SKM-1 treated with dmso at 0.1 percent for 144 hours (cell line): Measurements from ENCODE around the gene RAB40AL.
"Not testable (repeated sequence)": the region's sequence is repeated elsewhere in the genome, so short reads cannot be mapped to it uniquely, and the experiment has no call there.

Source experiments
- DNase-seq: peaks from one replicate; lab custom pipeline; 2025; ENCODE audit not compliant: unreplicated experiment; lab: John Stamatoyannopoulos, UW

RAB40AL gene, protein sequence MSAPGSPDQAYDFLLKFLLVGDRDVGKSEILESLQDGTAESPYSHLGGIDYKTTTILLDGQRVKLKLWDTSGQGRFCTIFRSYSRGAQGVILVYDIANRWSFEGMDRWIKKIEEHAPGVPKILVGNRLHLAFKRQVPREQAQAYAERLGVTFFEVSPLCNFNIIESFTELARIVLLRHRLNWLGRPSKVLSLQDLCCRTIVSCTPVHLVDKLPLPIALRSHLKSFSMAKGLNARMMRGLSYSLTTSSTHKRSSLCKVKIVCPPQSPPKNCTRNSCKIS

DNA sequence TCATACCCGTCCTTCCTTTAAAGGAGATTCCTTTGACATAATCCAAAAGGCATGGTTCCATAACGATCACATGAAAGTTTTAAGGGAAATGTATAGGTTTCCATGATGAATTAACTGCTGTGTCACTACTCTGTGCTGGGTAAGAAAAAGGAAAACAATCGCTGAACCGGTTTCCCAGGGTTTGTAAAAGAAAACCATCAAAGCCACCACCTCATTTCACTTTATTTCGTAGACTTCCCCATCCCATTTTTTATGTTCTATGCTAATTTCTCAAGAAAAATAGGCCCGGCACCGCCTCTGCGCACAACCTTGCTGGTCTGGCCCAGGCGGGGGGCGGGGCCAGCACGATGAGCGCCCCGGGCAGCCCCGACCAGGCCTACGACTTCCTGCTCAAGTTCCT is at the start of gene RAB40AL:
Gene RAB40AL, plus strand, starts transcription at position 301 of the 400 bp plus-strand sequence. Its CDS starts 47 bp downstream, at position 348.
- DNase-seq: not testable (repeated sequence)

DNA sequence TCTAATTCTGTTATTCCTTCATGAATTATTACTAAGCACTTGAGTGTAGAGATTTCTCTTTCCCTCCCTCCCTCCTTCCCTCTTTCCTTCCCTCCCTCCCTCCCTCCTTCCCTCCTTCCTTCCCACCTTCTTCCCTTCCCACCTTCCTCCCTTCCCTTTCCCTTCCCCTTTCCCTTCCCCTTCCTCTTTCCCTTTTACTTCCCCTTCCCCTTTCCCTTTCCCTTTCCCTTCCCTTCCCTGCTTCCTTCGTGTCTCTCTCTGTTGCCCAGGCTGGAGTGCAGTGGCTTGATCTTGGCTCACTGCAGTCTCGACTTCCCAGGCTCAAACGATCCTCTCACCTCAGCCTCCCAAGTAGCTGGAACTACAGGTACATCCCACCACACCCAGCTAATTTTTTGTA is 49.4 kb upstream of the RAB40AL start:
- DNase-seq: no peak

DNA sequence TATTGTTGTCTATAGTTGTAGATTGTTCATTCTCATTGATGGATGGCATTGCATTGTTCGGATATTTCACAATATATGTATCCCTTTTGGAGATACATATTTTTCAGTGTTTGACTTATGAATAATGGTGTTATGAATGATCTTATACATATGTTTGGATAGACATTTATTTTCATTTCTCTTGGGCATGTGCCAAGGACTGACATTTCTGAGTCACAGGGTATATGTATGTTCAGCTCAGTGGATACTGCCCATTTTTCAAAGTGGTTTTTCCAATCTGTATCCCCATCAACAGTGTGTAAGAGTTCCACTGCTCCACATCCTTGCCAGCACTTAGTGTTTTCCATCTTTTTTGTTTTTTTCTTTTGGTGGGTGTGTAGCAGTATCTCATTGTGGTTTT is 45.0 kb upstream of the RAB40AL start:
- DNase-seq: no peak

DNA sequence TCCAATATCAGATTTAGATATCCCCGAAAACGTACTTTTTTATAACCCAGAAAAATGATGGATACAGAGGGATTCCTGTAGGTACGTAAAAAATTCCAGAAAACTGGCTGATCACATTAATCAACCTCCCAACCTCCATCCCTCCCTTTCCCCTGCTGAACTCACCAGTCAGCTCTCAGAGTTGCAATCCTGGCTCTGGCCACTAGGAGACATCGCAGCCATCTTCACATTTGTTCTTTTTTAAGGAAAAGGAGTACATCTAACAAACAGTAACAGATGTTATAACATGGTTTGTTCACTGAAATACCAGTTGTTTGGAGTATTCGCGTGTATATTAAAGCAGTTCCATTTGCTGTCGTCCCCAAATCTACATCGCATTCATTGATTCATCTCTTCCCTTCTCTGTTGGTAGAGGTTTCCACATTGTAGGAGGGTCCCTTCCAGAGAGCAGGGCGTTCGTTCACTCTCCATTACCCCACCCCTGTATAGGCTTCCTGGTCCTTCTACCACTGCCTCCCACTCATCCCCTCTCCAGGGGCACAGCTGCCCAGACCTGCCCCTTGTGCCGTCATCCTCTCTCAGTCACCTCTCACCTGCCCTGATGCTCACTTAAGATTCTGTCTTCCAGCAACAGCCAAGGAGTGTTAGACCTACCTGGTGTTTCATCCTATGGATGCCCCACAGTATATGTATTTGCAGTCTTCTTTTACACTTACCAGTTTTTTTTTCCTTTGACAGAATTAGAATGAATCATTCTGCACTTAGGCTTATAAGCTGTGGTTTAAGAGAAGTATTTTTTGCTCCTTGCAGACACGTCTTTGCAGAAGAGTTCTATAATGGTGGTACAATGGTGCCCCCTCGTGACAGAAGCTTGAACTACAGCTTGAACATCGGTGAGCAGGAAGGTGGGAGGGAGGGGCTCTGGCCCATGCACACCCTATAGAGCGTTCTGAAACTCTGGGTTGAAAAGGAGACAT is 36.8 kb upstream of the RAB40AL start:
- peak; percentile 26 for DNase-seq

DNA sequence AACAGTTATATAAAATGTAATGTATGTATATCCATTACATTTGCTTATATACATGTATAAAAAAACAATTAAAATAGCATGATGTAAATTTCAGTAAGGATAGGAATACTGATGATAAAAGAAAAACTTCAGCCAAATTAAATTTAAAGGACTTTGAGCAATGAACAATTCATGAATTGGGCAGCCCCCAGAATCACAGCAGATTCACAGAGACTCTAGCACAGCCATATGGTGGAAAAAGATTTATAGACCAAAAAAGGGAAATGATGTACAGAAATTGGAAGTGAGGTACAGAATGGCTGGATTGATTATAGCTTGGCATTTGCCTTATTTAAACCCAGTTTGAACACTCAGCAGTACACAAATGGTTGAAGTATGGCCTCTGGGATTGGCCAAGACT is 34.7 kb upstream of the RAB40AL start:
- DNase-seq: no peak

DNA sequence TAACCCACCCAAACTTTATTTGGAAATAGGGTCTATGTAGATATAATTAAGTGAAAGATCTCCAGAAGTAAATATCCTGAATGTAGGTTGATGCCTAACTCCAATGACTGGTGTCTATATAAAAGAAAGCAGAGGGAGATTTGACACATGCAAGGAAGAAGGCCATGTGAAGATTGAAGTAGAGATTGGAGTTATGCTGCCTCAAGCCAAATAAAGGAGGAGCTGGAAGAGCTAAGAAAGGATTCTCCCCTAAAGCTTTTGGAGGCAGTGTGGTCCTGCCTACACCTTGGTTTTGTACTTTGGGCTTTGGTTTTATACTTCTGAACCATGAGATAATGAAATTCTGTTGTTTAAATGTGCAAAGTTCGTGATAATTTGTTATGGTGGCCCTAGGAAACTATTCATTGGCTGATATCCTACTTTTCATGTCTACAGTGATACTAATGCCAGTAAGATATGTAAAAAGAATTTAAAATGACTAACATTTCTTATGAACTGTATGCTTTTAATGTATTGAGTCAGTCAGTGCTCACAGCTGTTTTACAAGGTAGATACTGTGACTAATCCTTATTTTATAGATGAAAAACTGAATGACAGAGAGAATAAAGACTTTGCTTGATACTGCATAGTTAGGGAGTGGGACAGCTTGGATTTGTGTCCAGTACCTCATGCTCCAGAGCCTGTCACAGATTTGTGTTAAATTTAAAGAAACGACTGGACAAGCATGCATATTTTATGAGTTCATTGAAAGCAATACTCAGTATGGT is 5.9 kb upstream of the RAB40AL start:
- no peak for DNase-seq

DNA sequence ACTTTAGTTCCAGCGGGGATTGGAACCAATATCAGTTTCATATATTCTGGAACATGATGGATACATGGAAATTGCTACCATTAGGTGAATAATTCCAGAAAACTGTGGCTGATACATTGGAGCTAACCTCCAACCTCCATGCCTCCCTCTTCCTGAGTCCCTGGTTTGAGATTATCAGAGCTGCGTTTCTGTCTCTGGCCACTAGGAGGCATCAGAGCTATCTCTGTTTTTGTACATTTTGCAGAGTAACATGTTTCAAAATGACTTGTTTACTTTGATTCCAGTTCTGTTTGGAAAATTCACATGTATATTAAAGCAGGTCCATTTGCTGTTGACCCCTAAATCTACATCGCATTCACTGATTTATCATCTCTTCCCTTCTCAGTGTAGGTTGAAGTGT is 2.4 kb upstream of the RAB40AL start:
- no peak for DNase-seq

DNA sequence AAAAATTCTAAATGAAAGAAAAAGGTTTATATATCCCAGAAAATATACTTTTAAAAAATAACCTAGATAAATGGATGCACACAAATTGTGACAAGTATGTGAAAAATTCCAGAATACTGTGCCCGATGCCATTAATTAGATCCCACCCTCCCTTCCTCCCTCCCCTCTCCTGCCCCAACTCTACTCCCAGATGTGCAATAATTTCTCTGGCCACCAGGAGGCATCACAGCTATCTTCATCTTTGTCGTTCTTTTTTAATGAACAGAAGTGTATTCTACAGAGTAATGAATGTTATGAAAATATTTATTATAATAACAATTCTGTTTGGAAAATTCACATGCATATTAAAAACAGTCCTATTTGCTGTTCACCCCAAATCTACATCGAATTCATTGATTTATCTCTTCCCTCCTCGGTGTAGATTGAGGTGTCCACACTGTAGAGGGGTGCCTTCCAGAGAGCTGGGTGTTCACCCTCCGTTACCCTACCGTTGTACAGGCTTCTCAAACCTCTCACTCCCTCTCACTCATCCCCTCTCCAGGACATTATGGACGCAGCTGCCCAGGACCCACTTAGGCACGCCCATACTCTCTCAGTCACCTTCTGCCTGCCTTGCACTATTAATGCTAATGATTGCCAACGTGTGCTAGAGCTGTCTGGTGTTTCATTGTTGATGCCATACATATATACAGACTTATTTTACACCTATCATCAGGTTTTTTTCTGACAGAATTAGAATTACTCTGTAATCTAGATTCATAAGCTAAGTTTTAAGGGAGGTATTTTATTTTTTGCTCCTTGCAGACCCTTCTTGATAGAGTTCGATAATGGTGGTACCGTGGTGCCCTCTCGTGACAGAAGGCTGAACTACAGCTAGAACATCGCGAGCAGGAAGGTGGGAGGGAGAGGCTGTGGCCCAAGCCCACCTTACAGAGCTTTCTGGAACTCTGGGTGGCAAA is 14.1 kb downstream of the RAB40AL start:
- DNase-seq: peak; percentile 18

DNA sequence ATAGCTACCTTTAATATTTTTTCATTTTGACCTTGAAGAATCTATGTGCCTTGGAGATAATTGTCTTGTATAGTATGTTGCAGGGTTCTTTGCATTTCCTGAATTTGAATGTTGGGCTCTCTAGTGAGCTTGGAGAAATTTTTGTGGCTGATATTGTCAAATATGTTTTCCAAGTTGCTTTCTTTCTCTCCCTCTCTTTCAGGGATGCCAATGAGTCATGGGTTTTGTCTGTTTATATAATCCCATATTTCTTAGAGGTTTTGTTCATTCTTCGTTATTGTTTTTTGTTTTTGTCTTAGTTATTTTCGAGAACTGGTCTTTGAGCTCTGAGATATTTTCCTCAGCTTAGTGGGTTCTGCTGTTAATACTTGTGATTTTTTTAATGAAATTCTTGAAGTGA is 20.7 kb downstream of the RAB40AL start:
- DNase-seq: no peak

DNA sequence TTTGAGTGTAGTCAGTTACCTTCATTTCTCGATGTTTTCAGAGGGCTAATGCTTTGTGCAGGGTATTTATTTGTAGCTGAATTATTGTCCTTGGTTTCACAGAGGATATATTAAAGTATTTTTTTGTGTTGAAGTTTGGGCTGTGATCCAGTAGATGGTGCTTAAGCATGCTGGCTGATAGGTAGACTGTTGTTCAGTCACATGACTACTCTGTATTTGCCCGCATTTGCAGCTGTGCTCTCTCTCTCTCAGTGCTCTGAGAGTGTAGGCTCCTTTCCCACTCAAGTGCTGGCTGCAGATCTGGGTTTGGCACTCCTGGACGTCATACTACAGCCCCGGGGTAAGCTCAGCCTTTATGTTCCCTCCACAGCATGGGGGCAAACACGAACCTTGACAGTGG is 21.7 kb downstream of the RAB40AL start:
- DNase-seq: no peak

DNA sequence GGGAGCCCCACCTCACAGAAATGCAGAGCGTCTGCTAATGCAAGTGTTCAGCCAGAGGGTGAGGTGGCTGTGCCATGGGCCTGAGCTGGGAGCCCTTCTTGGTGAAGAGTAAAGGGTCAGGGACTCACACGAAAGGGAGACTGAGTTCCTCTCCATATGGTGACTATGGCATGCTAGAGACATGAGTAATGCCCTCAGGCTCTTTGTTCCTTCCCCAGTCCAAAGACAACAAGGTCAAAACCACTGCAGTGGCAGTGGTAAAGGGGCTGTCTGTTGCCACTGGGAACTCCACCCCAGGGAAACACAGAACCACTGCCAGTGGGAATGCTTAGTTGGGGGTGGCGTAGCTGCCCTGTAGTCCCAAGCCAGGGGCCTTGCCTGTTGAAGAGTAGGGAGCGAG is 22.4 kb downstream of the RAB40AL start:
- no peak for DNase-seq

DNA sequence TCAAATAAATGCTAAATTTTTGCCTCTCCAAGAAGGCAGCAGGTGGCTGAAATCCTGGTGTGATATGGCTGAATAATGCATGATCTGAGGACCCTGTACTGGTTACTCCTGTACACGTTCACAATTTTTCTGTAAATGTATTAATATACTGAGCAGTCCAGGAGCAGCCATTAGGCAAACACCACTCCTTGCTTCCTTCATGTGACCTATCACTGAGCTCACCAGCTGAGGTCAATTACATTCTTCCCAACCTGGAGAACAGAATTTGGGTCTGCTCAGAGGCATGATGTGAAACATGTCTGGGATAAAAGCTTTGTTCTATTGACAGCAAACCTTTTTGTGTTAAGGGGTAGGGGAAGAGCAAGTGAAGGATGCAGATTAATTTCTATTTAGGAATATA is 26.9 kb downstream of the RAB40AL start:
- no peak for DNase-seq

DNA sequence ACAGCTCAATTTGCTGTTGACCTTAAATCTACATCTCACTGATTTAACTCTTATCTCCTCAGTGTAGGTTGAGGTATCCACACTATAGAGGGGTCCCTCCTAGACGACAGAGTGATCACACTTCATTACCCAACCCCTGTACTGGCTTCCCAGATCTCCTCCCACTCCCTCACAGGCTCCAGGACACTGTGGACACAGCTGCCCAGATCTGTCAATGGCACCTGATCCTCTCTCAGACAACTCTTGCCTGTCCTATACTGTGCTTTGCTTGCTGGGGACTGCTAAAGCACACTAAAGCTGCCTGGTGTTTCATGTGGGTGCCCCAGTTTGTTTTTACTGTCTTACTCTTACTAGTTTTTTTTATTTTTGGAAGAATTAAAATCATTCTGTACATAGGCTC is 27.9 kb downstream of the RAB40AL start:
- no peak for DNase-seq

DNA sequence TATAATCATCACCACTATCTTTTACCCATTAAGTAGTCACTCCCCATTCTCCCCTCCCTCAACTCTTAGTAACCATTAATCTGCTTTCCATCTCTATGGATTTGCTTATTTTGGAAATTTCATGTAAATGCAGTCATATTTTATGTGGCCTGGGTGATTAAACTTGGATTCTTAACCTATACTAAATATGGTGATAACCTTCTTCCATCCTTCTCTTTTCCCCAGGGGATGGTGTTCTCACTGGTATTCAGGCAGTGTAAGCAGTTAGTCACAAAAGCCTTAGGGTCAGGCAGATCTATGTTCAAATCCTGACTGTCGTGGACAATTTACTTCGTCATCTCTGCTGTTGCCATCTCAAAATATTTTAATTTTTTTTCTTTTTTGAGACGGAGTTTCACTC is 29.6 kb downstream of the RAB40AL start:
- DNase-seq: no peak

DNA sequence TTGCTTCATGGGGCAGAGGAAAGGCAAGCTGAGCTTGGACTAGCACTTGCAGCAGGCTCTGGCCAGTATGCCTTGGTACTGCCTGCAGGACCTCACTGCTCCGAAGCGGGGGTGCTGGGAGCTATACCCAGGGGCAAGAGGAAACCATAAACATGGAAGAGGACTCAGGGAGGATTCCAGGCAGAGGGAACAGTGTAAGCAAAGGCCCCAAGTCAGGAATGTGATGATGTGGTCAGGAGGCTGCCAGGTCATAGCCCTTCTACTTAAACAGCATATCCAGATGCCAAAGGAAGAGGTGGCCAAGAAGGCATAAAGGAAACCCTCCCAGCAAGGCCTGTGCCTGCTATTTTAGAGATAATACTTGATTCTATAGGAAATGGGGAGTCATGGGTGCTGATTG is 31.1 kb downstream of the RAB40AL start:
- DNase-seq: no peak

DNA sequence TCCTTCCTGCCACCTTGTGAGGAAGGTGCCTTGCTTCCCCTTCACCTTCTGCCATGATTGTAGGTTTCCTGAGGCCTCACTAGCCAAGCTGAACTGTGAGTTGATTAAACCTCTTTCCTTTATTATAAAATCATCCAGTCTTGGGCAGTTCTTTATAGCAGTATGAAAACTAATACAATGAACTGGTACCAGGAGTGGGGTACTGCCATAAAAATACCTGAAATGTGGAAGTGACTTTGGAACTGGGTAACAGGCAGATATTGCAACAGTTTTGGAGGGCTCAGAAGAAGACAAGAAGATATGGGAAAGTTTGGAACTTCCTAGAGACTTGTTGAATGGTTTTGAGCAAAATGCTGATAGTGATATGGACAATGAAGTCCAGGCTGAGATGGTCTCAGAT is 34.5 kb downstream of the RAB40AL start:
- DNase-seq: not testable (repeated sequence)

DNA sequence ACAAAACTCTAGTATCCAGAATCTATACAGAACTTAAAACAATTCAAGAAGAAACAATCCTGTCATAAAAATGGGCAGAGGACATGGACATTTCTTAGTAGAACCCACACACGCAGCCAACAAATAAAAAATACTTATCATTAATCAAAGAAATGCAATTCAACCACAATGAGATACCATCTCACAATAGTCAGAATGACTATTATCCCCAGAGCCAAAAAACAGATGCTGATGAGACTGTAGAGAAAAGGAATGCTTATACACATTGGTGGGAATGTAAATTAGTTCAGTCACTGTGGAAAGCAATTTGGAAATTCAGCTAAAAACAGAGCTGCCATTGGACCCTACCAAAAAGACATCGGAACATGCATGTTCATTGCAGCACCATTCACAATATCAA is 37.9 kb downstream of the RAB40AL start:
- no peak for DNase-seq

DNA sequence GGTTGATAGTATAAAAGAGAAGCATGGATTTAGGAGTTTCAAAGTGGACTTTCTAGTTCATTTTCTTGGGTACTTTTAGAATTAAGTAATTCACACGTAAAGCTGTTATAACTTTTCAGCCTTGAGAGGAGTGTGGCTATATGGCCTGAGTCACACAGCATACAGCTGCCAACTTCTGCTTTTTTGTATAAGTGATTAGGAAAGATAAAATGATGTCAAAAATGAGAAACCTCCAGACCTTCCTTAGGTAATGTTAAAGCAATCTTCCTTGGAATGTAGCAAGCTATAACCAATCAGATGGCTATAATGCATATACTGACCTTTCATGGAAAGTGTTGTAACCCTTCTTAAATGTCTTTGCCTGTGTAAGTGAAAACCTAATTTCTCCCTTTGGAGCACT is 39.2 kb downstream of the RAB40AL start:
- peak; percentile 67 for DNase-seq

DNA sequence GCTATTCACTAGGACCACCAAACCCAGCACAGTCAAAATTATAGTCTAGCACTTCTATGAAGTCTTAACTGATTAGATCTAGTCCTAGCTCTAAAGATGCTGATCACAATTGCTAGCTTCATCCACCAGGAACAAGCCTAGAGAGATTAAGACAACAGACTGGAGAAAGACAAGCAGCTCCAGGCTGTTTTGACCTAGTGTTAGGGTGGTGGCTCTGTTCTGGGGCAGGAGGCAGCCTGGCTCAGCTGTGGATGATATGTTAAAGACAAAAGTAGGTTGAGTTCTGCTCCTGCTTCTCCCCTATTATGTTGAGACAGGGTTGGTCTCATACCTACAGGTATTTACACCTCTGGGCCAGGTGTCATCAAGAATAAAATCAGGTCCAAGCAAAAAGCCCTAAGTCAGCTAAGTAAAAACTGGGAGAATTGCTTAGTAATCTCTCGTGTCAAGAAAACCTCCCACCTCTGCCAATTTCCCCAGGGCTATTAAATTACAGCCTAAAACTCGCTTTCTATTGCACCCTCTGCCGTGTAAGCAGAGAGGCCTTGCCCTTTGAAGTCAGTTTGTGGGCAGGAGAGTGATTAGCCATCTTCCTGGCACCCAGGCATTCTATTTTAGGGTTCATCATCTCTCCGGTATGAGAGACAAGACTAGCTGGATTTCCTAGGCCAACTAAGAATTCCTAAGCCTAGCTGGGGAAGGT is 39.9 kb downstream of the RAB40AL start:
- DNase-seq: no peak

DNA sequence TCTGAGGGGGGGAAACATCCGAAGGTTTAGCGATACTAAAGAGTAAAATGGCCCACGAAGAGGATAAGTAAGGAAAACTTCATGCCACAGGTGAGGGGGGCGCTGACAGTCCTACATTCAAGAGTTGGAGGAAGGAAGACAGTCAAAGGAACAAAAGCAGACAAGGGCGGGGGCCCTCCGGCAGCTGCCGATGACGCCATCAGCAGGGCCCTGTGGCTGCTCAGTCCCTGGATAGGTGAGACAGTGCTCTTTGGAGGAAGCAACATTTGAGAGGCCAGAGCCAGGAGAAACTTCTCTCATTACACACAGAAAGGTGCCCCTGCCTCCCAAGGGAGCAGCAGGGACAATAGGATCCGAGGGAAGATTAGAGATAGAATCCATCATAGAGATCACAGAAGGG is 41.5 kb downstream of the RAB40AL start:
- DNase-seq: no peak
